GM12864 (cell line): ENCODE measurements around the gene KRTAP2-1.
"Not testable (repeated sequence)": the region's sequence is repeated elsewhere in the genome, so short reads cannot be mapped to it uniquely, and the experiment has no call there.

Experiments used
- DNase-seq: peaks from one replicate; pipeline ENCODE4 v3.0.0-alpha.2; 2011; ENCODE audit warnings: low read depth
- H3K4me3 ChIP-seq: 2 replicates; pipeline ENCODE4 v1.5.1; 2011; ENCODE audit warnings: mild to moderate bottlenecking, low read depth, low read length, control low read depth
- CTCF ChIP-seq: IDR thresholded peaks from 2 replicates; pipeline ENCODE4 v1.5.1; 2011; ENCODE audit warnings: low read depth, mild to moderate bottlenecking, moderate library complexity, low read length, control low read depth, inconsistent platforms; ENCODE audit errors: missing control alignments

The KRTAP2-1 gene

GRCh38 chr17:41052566-41052965 lies 5.5 kb upstream of the KRTAP2-1 start:
- TF ChIP-seq CTCF: no peak
- no peak for DNase-seq
- no peak overlapping the region for H3K4me3 ChIP-seq

- H3K4me3 ChIP-seq: no peak overlapping the region
- no peak for TF ChIP-seq CTCF
- DNase-seq: no peak
These were observed 2.0 kb upstream of the KRTAP2-1 start for GRCh38 chr17:41049110-41049509.

GRCh38 chr17:41048441-41048840 lies 1.3 kb upstream of the KRTAP2-1 start:
- DNase-seq: no peak
- H3K4me3 ChIP-seq: no peak overlapping the region
- no peak for TF ChIP-seq CTCF

GRCh38 chr17:41042953-41043352 lies 4.2 kb downstream of the KRTAP2-1 start:
- no peak for TF ChIP-seq CTCF
- DNase-seq: no peak
- H3K4me3 ChIP-seq: no peak overlapping the region

GRCh38 chr17:41040783-41041571 lies 6.1 kb downstream of the KRTAP2-1 start, which contains the start of gene KRTAP1-1:
Gene KRTAP1-1, minus strand, starts transcription at chr17:41041450. Its CDS starts 53 bp downstream, at chr17:41041397.
- H3K4me3 ChIP-seq, DNase-seq: not testable (repeated sequence)

GRCh38 chr17:41037853-41038350 lies 9.2 kb downstream of the KRTAP2-1 start:
- TF ChIP-seq CTCF: no peak
- no peak for DNase-seq
- no peak overlapping the region for H3K4me3 ChIP-seq

- not testable (repeated sequence) for DNase-seq, H3K4me3 ChIP-seq
These were observed 12.7 kb downstream of the KRTAP2-1 start, which contains the start of gene KRTAP1-3 for GRCh38 chr17:41034346-41034935. Gene KRTAP1-3, minus strand, starts transcription at chr17:41034874. Its CDS starts 53 bp downstream, at chr17:41034821.
